Measurements from ENCODE around the gene PPP5C. TPM values are rescaled to one million over a fixed set of nuclear protein-coding genes. Genes with fewer than 3 reads are reported as not detected.

PPP5C gene
- total RNA-seq, 1 experiment from 2014 or later: 102 TPM

- ChIA-PET RAD21 (ENCODE audit: low non-redundant PET in 1 of 2, low total read pairs in 2 of 2, uncharacterized antibody in 2 of 2, unreplicated experiment in 2 of 2) (no interaction called here), CTCF (no interaction called here), POLR2A (no interaction called here)
- Histone ChIP-seq H4K20me1 (ENCODE audit: insufficient read depth) (no peaks in the 10 kb centered on the region), H3K4me2 (ENCODE audit: low read length) (no peak overlapping the region), H3K79me2 (ENCODE audit: insufficient read depth, low read length) (peaks cover 33% of the 10 kb centered on the region), H3K27me3 (ENCODE audit: insufficient read depth, low read length) (no peaks in the 10 kb centered on the region), H3K9me3 (ENCODE audit: control insufficient read depth in 1 of 2, insufficient read depth in 1 of 2, low read depth in 1 of 2, low read length in 2 of 2) (no peaks in the 10 kb centered on the region), H3K36me3 (ENCODE audit: control insufficient read depth in 1 of 2, insufficient read depth in 2 of 2, low read length in 2 of 2) (no peaks in the 10 kb centered on the region), H3K27ac (ENCODE audit: low read depth, low read length) (no peak overlapping the region), H2AFZ (ENCODE audit: low read depth, low read length, poor library complexity, severe bottlenecking) (no peak overlapping the region), H3K4me1 (ENCODE audit: control insufficient read depth in 1 of 2, insufficient read depth in 2 of 2, low read length in 2 of 2) (peaks cover 0 to 27% of the 10 kb centered on the region in 2 experiments; a peak in 2 of 4 replicates), H3K4me3 (replicated peaks in 1 of 2; ENCODE audit: low read depth in 1 of 2, low read length in 2 of 2) (no peak overlapping the region), H3K9me2 (ENCODE audit: insufficient read depth) (no peaks in the 10 kb centered on the region), H3K9ac (ENCODE audit: low read length) (no peak overlapping the region)
- ATAC-seq (no peak), DNase-seq (ENCODE audit: low read depth, low spot score) (no peak)
- BruUV-seq (replicated peaks): no TSS peak
- TF ChIP-seq EZH2phosphoT487 (IDR thresholded peaks at IDR 0.05; ENCODE audit: borderline replicate concordance) (no peak), ATF3 (IDR thresholded peaks at IDR 0.05) (no peak), SIN3A (IDR thresholded peaks at IDR 0.05; ENCODE audit: low read depth) (no peak), SRF (IDR thresholded peaks at IDR 0.05; ENCODE audit: low read depth) (no peak), SP1 (IDR thresholded peaks at IDR 0.05; ENCODE audit: low read depth) (no peak), POLR2A (IDR thresholded peaks at IDR 0.05; ENCODE audit: borderline replicate concordance, extremely low read depth, insufficient read depth, insufficient read length) (no peak)
- TF ChIP-seq, protein P1, sequence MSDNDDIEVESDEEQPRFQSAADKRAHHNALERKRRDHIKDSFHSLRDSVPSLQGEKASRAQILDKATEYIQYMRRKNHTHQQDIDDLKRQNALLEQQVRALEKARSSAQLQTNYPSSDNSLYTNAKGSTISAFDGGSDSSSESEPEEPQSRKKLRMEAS (IDR thresholded peaks at IDR 0.05): no peak
- intact Hi-C loops (cut with micrococcal nuclease): no loop called here
Observed at GRCh38 chr19:46345157-46345556, 1.7 kb upstream of the PPP5C start.

GRCh38 chr19:46347572-46347883 lies 641 bp downstream of the PPP5C start:
- ChIA-PET RAD21 (ENCODE audit: low non-redundant PET in 1 of 2, low total read pairs in 2 of 2, uncharacterized antibody in 2 of 2, unreplicated experiment in 2 of 2) (no interaction called here), POLR2A (no interaction called here), CTCF (interaction anchor here (0.8 to 2.2 kb wide), 6 partner anchors 10 to 67 kb away, joined by 3 to 6 read pairs (median 4); no protein-coding TSS in a partner anchor)
- H3K9ac ChIP-seq (ENCODE audit: low read length): peak overlapping the region; percentile 99
- H2AFZ ChIP-seq (ENCODE audit: low read depth, low read length, poor library complexity, severe bottlenecking): no peak overlapping the region
- H3K4me3 ChIP-seq (replicated peaks in 1 of 2; ENCODE audit: low read depth in 1 of 2, low read length in 2 of 2): peak overlapping the region; percentile 96 to 100
- intact Hi-C loops (cut with micrococcal nuclease): no loop called here
- H3K27me3 ChIP-seq (ENCODE audit: insufficient read depth, low read length): no peaks in the 10 kb centered on the region
- no TSS peak for BruUV-seq (replicated peaks)
- ATAC-seq (no peak; the same call in 1 of the 2 replicates), DNase-seq (ENCODE audit: low read depth, low spot score) (no peak)
- no peak for TF ChIP-seq YY1 (IDR thresholded peaks at IDR 0.05; ENCODE audit: extremely low read depth, insufficient replicate concordance, low read depth, low read length)
- TF ChIP-seq POLR2AphosphoS5 (IDR thresholded peaks at IDR 0.05; ENCODE audit: low read depth, low read length): no peak
- TF ChIP-seq, protein P2, sequence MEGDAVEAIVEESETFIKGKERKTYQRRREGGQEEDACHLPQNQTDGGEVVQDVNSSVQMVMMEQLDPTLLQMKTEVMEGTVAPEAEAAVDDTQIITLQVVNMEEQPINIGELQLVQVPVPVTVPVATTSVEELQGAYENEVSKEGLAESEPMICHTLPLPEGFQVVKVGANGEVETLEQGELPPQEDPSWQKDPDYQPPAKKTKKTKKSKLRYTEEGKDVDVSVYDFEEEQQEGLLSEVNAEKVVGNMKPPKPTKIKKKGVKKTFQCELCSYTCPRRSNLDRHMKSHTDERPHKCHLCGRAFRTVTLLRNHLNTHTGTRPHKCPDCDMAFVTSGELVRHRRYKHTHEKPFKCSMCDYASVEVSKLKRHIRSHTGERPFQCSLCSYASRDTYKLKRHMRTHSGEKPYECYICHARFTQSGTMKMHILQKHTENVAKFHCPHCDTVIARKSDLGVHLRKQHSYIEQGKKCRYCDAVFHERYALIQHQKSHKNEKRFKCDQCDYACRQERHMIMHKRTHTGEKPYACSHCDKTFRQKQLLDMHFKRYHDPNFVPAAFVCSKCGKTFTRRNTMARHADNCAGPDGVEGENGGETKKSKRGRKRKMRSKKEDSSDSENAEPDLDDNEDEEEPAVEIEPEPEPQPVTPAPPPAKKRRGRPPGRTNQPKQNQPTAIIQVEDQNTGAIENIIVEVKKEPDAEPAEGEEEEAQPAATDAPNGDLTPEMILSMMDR (IDR thresholded peaks at IDR 0.05 in 2 of 3, conservative IDR thresholded peaks at IDR 0.05 in 1 of 3; ENCODE audit: borderline replicate concordance in 1 of 3, insufficient read depth in 1 of 3, low read depth in 2 of 3, low read length in 2 of 3): peak in 1 of 3 experiments; percentile 27; a peak in 1 of 6 replicates
- TF ChIP-seq TCF7L2 (IDR thresholded peaks at IDR 0.05; ENCODE audit: borderline replicate concordance, extremely low read depth, insufficient read depth, insufficient read length): no peak
- peak overlapping the region; percentile 86 for H3K27ac ChIP-seq (ENCODE audit: low read depth, low read length)
- no peaks in the 10 kb centered on the region; a peak in 2 of 4 replicates for H3K36me3 ChIP-seq (ENCODE audit: control insufficient read depth in 1 of 2, insufficient read depth in 2 of 2, low read length in 2 of 2)
- peak overlapping the region; percentile 98 for H3K4me2 ChIP-seq (ENCODE audit: low read length)
- H4K20me1 ChIP-seq (ENCODE audit: insufficient read depth): no peaks in the 10 kb centered on the region
- no peaks in the 10 kb centered on the region for H3K9me2 ChIP-seq (ENCODE audit: insufficient read depth)
- H3K79me2 ChIP-seq (ENCODE audit: insufficient read depth, low read length): peaks cover 55% of the 10 kb centered on the region
- H3K9me3 ChIP-seq (ENCODE audit: control insufficient read depth in 1 of 2, insufficient read depth in 1 of 2, low read depth in 1 of 2, low read length in 2 of 2): no peaks in the 10 kb centered on the region
- peaks cover 0 to 35% of the 10 kb centered on the region in 2 experiments; a peak in 2 of 4 replicates for H3K4me1 ChIP-seq (ENCODE audit: control insufficient read depth in 1 of 2, insufficient read depth in 2 of 2, low read length in 2 of 2)

Measured in HCT116 (cell line).